Fibroblast of skin of left biceps (primary cell): ENCODE results near the gene NTNG2.

ENCODE experiments used
- DNase-seq, 2 experiments: peaks; one replicate each; pipeline ENCODE4 v3.0.0-alpha.2; 2013; ENCODE audit warnings: low read depth in 2 of 2

NTNG2 gene

DNA sequence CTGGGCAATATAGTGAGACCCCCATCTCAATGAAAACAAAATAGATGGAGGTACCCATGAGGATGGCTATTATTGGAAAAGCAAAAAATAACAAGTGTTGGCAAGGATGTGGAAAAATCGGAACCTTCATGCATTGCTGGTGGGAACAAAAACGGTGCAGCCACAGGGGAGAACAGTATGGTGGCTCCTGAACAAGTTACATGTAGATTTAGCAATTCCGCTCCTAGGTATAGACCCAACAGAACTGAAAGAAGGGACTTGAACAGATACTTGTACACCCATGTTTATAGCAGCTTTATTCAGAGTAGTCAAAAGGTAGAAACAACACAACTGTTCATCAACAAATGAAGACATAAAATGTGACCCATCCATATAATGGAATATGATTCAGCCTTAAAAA, 43.0 kb downstream of the NTNG2 start:
- no peak for DNase-seq

DNA sequence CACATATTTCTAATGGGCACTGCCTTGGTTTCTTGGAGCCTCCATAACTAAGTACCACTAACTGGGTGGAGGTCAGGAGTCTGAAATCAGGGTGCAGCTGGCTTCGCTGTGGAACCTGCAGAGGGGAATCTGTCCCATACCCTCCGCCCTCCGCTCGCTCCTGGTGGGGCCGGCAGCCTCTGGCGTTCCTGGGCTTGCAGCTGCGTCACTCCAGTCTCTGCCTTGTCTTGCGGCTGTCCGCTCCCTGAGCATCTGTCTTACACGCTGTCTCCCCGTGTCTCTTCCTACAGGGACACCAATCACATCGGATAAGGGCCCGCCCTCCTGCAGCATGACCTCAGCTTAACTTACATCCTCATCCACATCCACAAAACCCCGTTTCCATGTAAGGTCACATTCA, 45.4 kb downstream of the NTNG2 start:
- no peak for DNase-seq

DNA sequence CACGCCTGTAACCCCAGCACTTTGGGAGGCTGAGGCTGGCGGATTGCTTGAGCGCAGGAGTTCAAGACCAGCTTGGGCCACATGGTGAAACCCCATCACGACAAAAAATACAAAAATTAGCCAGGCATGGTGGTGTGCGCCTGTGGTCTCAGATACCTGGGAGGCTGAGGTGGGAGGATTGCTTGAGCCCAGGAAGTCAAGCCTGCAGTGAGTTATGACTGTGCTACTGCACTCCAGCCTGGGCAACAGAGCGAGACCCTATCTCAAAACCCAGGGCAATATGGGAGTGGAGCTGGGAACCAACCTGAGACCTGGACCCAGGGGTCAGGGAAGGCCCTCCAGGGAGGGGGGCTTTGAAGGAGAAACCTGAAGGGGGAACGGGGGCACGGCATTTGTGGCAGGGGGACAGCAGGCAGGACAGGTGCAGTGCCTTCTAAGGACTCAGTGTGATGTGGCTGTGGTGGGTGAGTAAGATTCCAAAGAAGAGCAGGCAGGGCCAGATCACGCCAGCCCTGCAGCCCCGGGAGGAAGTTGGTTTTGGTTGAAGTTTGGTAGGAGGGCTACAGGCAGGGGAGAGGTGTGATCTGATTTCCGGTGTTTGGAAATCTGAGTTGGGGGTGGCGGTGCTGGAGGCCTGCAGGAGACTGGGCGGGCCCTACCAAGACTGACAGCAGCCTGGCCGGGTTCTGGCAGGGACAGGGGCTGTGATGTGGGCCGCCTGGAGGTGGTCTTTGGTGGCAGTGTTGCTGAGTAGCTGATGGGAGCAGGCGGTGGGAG, 46.2 kb downstream of the NTNG2 start:
- DNase-seq, result no peak

GRCh38 chr9:132209228-132209627, 47.4 kb downstream of the NTNG2 start:
- DNase-seq, result no peak

DNA sequence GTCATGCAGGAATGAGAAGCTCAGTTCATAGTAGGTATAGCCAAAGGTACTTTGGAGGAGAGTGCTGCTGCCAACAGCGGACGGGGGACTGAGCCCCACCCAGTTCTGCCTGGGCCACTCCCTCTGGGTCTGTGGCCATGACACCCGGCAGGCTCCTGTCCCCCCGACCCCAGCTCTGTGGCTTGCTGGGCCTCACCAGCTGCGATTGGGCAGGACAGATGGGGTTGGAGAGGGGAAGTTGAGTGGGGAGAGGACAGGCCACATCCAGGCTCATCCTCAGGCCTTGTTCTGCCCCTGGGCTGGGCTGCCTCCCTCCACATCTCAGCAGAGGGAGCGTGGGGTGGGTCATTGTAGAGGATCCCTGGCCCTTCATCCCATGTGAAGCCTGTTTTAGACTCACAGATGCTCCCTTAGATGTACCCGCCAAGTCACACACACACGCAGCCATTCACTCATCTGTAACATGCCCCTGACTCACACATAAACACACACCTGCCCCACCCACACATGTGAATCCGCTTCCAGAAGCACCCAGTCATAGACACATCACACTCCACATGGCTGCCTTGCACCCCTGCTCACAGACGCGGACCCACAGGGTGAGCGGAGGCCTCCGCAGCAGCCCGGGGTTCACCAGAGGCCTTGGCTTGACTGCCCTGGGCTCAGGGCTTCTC, 48.8 kb downstream of the NTNG2 start:
- peak in 1 of 2 experiments; percentile 5 for DNase-seq

GRCh38 chr9:132211570-132211969, 49.7 kb downstream of the NTNG2 start:
- DNase-seq, result no peak

GRCh38 chr9:132214027-132214622, 52.3 kb downstream of the NTNG2 start:
- DNase-seq, result peak; percentile 73

GRCh38 chr9:132216861-132217619, 55.2 kb downstream of the NTNG2 start:
- no peak for DNase-seq

DNA sequence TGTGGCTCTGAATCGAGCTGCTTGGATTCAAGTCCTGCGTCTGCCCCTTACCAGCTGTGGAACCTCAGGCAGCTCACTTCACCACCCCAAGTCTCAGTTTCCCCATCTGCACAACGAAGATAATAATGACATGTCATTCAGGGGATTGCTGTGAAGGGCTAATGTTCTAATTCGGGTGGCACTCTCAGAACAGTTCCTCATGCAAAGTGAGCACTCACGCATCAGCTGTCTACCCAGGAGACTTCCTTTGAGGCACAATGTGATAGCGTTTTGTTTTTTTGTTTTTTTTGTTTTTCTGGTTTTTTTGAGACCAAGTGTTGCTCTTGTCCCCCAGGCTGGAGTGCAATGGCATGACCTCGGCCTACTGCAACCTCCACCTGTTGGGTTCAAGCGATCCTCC, 56.4 kb downstream of the NTNG2 start:
- no peak for DNase-seq

GRCh38 chr9:132221941-132222340, 60.1 kb downstream of the NTNG2 start:
- DNase-seq, result no peak

- no peak for DNase-seq
Observed at GRCh38 chr9:132224645-132225044, 62.8 kb downstream of the NTNG2 start.

GRCh38 chr9:132226571-132227430, 64.9 kb downstream of the NTNG2 start:
- DNase-seq, result no peak

DNA sequence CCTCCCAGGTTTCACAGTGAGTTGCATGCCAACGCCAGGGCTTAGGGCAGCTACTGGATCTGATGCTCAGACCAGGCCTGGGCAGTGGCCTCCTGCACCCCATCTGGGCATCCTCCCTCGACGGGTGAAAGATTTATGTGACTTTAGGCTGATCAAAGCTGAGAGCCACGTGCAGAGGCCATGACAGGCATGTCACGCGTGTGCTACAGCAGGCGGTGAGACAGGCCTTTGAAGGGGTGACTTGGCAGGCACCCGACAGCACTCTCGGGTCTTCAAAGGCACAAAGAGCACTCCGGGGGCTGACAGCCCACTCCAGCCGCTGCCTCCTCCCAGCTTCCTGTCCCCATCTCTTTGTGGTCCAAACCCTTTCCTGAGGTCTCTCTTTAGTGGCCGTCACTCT, 66.2 kb downstream of the NTNG2 start:
- DNase-seq, result no peak

DNA sequence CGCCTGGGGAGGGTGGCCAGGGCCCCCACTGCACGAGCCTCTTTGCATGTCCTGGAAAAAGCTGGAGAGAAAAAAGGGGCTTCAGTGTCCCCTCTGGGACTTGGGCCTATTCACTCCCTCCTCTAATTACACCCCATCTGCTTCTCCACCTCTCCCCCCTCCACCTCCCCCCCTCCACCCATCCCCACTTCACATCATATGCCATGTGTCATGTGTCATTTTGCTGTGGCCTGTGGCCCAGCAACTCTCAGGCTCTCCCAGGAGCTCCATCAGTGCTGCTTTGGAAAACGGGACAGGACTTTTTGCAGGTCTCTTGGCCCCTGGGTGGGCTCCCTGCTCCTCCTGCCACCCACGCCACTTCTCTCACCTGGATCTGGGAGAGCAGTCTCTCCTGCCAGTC, 68.7 kb downstream of the NTNG2 start:
- DNase-seq, result no peak

DNA sequence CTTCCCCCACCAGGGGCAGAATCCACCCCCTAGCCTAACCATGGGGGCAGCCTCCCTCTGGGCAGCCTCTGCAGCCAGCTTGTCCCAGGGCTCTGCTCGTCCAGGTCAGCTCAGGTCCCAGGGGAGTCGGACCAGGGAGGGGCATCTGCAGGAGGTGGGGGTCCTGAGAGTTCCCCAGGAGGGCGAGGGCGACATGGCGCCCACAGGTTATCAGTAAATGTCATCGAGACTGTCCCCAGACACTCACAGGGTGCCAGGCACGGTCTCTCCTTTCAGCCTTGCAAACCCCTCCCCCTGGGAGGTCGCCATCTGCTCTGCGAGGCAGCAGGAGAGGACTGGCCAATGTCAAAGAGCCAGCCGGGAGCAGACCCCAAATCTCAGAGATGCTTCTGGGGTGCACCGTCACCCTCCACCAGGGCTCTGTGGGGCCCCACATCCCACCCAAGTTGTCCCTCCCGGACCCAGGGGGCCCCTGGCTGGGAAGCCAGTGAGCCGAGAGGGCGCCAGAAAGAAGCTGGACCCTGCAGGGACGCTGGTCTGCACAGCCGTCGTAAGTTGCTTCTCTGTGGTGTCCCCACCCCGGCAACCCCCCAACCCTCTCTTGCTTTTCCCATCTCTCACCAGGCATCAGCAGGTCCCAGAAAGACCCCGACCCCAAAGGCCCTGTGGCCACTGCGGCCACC, 69.3 kb downstream of the NTNG2 start:
- no peak for DNase-seq

GRCh38 chr9:132232522-132232921, 70.7 kb downstream of the NTNG2 start:
- DNase-seq, result no peak

GRCh38 chr9:132233138-132233537, 71.3 kb downstream of the NTNG2 start:
- DNase-seq, result no peak

DNA sequence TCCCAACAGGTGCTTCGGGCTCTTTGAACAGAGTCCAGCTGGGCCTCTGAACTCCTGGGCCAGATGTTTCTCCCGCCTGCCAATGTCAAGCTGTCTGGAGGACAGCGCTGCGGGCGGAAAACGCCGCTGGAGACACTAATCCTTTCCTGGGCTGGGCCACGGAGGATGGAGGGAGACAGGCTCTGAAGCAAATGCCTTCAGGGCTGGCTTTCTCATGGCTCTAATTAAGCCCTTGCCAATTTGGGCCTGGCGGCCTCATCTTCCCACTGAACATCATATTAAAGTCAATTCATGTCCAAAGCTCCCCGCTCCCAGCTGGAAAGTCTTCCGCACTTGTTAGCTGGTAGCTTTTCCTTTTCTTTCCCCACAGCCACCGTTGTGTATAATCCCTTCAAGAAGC, 72.7 kb downstream of the NTNG2 start:
- no peak for DNase-seq

- no peak for DNase-seq
Observed at GRCh38 chr9:132235125-132235524, 73.3 kb downstream of the NTNG2 start.

DNA sequence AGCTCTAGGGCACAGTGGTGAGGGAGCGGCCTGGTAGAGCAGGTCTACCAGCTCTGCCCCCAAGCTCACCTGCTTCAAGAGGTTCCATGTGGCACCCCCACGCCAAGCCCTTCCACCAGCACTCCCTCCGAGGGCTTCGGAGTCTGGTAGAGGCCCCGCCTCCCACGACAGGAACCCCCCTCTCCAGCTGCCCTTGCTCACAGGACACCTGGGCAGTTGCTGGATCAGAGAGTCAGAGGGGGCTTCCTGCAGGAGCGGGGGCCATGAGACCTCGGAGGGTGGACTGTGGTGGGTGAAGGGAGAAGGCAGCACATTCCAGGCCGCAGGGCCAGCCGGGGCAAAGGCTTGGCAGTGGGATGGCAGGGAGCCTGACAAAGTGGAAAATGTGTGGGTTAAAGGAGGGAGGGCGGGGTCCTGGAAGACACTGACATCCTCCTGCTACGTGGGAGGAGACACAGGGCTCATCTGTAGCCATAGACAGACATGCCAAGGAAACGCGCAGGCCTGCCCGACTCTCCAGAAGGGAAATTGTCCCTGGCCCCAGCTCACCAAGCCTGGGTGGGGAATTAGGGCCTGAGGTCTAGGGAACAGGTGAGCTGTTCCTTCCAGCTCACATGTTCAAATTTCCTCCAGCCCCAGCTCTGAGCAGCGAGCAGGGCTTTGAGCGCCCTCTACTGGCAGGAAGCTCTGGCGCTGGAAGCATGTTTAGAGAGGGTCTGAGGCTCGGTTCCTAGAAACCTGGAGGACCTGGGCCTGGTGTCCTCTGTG, 74.2 kb downstream of the NTNG2 start:
- DNase-seq, result no peak
